Body of pancreas (tissue), 4 donors: Measurements from ENCODE around the gene KREMEN1.

Source experiments
- CTCF ChIP-seq, 7 experiments: fragments of 450-650 bp in 4 of 7; fragments of 200-600 bp in 3 of 7; sonication (generic) in 3 of 7; IDR thresholded peaks; one replicate each; pipeline ENCODE4 v1.5.1; 2016 to 2019; ENCODE audit warnings: antibody characterized with exemption in 7 of 7
- POLR2A ChIP-seq, 3 donors: fragments of 450-650 bp; IDR thresholded peaks; one replicate each; pipeline ENCODE4 v1.6.1; 2016; ENCODE audit warnings: antibody characterized with exemption in 3 of 3, mild to moderate bottlenecking in 2 of 3

- no peak for TF ChIP-seq CTCF (IDR thresholded peaks at IDR 0.05)
- TF ChIP-seq POLR2A (IDR thresholded peaks at IDR 0.05): no peak
Observed at GRCh38 chr22:29028468-29028867, 44.4 kb upstream of the KREMEN1 start.
